GM23338 (cell line): ENCODE measurements around the gene JAK2. TPM values are rescaled to one million over a fixed set of nuclear protein-coding genes. Genes with fewer than 3 reads are reported as not detected.
A peak's percentile ranks its signal among the peaks of the same experiment; 100 is the strongest.

Experiments
- ATAC-seq: fragments of 200-7000 bp; cut with Tn5 transposase; 3 replicates; pipeline ENCODE4 v1.9.1; 2020
- DNase-seq: peaks from one replicate; pipeline ENCODE4 v3.0.0-alpha.2; 2015; ENCODE audit warnings: low spot score
- H2AFZ ChIP-seq: fragments of 200-600 bp; sonication (generic); 2 replicates; pipeline ENCODE4 v1.8.0; 2016; ENCODE audit warnings: antibody characterized with exemption, mild to moderate bottlenecking, moderate library complexity
- H3F3A ChIP-seq: fragments of 200-600 bp; sonication (generic); replicated peaks from 2 replicates; pipeline ENCODE4 v1.8.0; 2017; ENCODE audit warnings: antibody characterized with exemption, mixed run types, low read depth
- H3K27ac ChIP-seq: fragments of 200-600 bp; sonication (generic); 2 replicates; pipeline ENCODE4 v1.6.1; 2016; ENCODE audit warnings: low read depth
- H3K27me3 ChIP-seq: fragments of 200-600 bp; sonication (generic); 2 replicates; pipeline ENCODE4 v1.8.0; 2016; ENCODE audit warnings: mild to moderate bottlenecking, mixed run types, moderate library complexity; ENCODE audit not compliant: insufficient read depth
- H3K36me3 ChIP-seq: fragments of 200-600 bp; sonication (generic); 2 replicates; pipeline ENCODE4 v1.8.0; 2016; ENCODE audit warnings: mild to moderate bottlenecking; ENCODE audit not compliant: insufficient read depth
- H3K4me1 ChIP-seq: fragments of 200-600 bp; sonication (generic); 2 replicates; pipeline ENCODE4 v1.8.0; 2016; ENCODE audit warnings: mild to moderate bottlenecking, moderate library complexity; ENCODE audit not compliant: insufficient read depth
- H3K4me2 ChIP-seq: fragments of 200-600 bp; sonication (generic); 2 replicates; pipeline ENCODE4 v1.7.1; 2017; ENCODE audit warnings: mixed run types
- H3K4me3 ChIP-seq: fragments of 200-600 bp; sonication (generic); 2 replicates; pipeline ENCODE4 v1.6.1; 2016; ENCODE audit warnings: mixed run types
- H3K79me2 ChIP-seq: fragments of 200-600 bp; sonication (generic); replicated peaks from 2 replicates; pipeline ENCODE4 v1.8.0; 2017; ENCODE audit warnings: mild to moderate bottlenecking; ENCODE audit not compliant: insufficient read depth
- H3K9me2 ChIP-seq: fragments of 200-600 bp; sonication (generic); 2 replicates; pipeline ENCODE4 v1.8.0; 2017; ENCODE audit not compliant: insufficient read depth
- H4K20me1 ChIP-seq: fragments of 200-600 bp; sonication (generic); replicated peaks from 2 replicates; pipeline ENCODE4 v1.8.0; 2017; ENCODE audit warnings: mild to moderate bottlenecking; ENCODE audit not compliant: insufficient read depth
- H3K27ac Mint-ChIP-seq: 2 replicates; pipeline ENCODE4 v1.8.0; 2020; ENCODE audit warnings: inconsistent platforms, mild to moderate bottlenecking, moderate library complexity, mixed read lengths
- H3K27me3 Mint-ChIP-seq: 3 replicates; pipeline ENCODE4 v1.8.0; 2022; ENCODE audit warnings: low read depth, mild to moderate bottlenecking, moderate library complexity, mixed read lengths, inconsistent platforms; ENCODE audit not compliant: insufficient read depth, poor library complexity
- H3K36me3 Mint-ChIP-seq: 3 replicates; pipeline ENCODE4 v1.8.0; 2021; ENCODE audit warnings: low read depth, mild to moderate bottlenecking, inconsistent platforms, moderate library complexity, mixed read lengths
- H3K4me1 Mint-ChIP-seq: 3 replicates; pipeline ENCODE4 v1.8.0; 2020; ENCODE audit warnings: mild to moderate bottlenecking, inconsistent platforms, mixed read lengths
- H3K4me3 Mint-ChIP-seq: 3 replicates; pipeline ENCODE4 v1.8.0; 2021; ENCODE audit warnings: moderate library complexity, mild to moderate bottlenecking, inconsistent platforms, mixed read lengths
- H3K9me3 Mint-ChIP-seq: 3 replicates; pipeline ENCODE4 v1.8.0; 2020; ENCODE audit warnings: moderate library complexity, mild to moderate bottlenecking, inconsistent platforms, mixed read lengths
- CREB1 ChIP-seq: fragments of 250-450 bp; sonication (Bioruptor Pico); IDR thresholded peaks from 2 replicates; pipeline ENCODE4 v1.5.0; 2020; ENCODE audit warnings: low read depth, mild to moderate bottlenecking, moderate library complexity
- EZH2 ChIP-seq: fragments of 200-600 bp; sonication (generic); IDR thresholded peaks from one replicate; pipeline ENCODE4 v1.8.0; 2017; ENCODE audit warnings: antibody characterized with exemption, mild to moderate bottlenecking, low read depth; ENCODE audit not compliant: unreplicated experiment
- EZH2phosphoT487 ChIP-seq: fragments of 200-600 bp; sonication (generic); IDR thresholded peaks from one replicate; pipeline ENCODE4 v1.8.1; 2018; ENCODE audit warnings: antibody characterized with exemption; ENCODE audit not compliant: unreplicated experiment
- NANOG ChIP-seq: IDR thresholded peaks from 2 replicates; pipeline ENCODE4 v1.6.1; 2016; ENCODE audit warnings: antibody characterized with exemption, borderline replicate concordance
- ZNF114 ChIP-seq: fragments of 250-450 bp; sonication (Bioruptor Pico); IDR thresholded peaks from 2 replicates; pipeline ENCODE4 v1.5.0; 2020; ENCODE audit warnings: mild to moderate bottlenecking, moderate library complexity
- ZNF462 ChIP-seq: fragments of 250-450 bp; sonication (Bioruptor Pico); IDR thresholded peaks from 2 replicates; pipeline ENCODE4 v1.5.0; 2020; ENCODE audit warnings: mild to moderate bottlenecking, moderate library complexity
- polyA plus RNA-seq: library from polyadenylated mRNA; unstranded; fragments of >200 nt; fragmentation: Nextera tagmentation; extraction: Ambion mirVana; gene quantifications from 2 replicates; pipeline ENCODE4 v1.2.1, GENCODE V29; 2016
- total RNA-seq: library from RNA; depleted of rRNA; stranded (reverse); fragments of >200 nt; shearing (Covaris generic); gene quantifications from 2 replicates; pipeline ENCODE4 v1.2.3, GENCODE V29; 2014
- TF ChIP-seq, protein P1 (sequence below): IDR thresholded peaks from one replicate; pipeline ENCODE4 v1.6.1; 2018; ENCODE audit warnings: antibody characterized with exemption; ENCODE audit not compliant: unreplicated experiment

Gene JAK2
- total and polyA plus RNA-seq, 2 experiments from 2014 or later = 1.1 to 3.0 TPM

- Mint-ChIP-seq H3K36me3 (no peaks in the 10 kb centered on the region; the same call in 1 of the 3 replicates), H3K4me1 (no peaks in the 10 kb centered on the region), H3K9me3 (peaks cover 4% of the 10 kb centered on the region), H3K27me3 (no peaks in the 10 kb centered on the region), H3K27ac (no peak overlapping the region), H3K4me3 (no peak overlapping the region)
- H3K9me2 ChIP-seq = no peaks in the 10 kb centered on the region
- no peaks in the 10 kb centered on the region for H3K79me2 ChIP-seq
- no peak overlapping the region for H3K4me2 ChIP-seq
- H3K27ac ChIP-seq = no peak overlapping the region
- H4K20me1 ChIP-seq = no peaks in the 10 kb centered on the region
- no peaks in the 10 kb centered on the region for H3K27me3 ChIP-seq
- H3F3A ChIP-seq = no peaks in the 10 kb centered on the region
- TF ChIP-seq ZNF462 (CRISPR knock-in tag) (no peak), NANOG (no peak), EZH2 (no peak), EZH2phosphoT487 (no peak), CREB1 (CRISPR knock-in tag) (no peak), ZNF114 (CRISPR knock-in tag) (no peak)
- TF ChIP-seq, protein P1, sequence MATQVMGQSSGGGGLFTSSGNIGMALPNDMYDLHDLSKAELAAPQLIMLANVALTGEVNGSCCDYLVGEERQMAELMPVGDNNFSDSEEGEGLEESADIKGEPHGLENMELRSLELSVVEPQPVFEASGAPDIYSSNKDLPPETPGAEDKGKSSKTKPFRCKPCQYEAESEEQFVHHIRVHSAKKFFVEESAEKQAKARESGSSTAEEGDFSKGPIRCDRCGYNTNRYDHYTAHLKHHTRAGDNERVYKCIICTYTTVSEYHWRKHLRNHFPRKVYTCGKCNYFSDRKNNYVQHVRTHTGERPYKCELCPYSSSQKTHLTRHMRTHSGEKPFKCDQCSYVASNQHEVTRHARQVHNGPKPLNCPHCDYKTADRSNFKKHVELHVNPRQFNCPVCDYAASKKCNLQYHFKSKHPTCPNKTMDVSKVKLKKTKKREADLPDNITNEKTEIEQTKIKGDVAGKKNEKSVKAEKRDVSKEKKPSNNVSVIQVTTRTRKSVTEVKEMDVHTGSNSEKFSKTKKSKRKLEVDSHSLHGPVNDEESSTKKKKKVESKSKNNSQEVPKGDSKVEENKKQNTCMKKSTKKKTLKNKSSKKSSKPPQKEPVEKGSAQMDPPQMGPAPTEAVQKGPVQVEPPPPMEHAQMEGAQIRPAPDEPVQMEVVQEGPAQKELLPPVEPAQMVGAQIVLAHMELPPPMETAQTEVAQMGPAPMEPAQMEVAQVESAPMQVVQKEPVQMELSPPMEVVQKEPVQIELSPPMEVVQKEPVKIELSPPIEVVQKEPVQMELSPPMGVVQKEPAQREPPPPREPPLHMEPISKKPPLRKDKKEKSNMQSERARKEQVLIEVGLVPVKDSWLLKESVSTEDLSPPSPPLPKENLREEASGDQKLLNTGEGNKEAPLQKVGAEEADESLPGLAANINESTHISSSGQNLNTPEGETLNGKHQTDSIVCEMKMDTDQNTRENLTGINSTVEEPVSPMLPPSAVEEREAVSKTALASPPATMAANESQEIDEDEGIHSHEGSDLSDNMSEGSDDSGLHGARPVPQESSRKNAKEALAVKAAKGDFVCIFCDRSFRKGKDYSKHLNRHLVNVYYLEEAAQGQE = no peak
- ATAC-seq (no peak), DNase-seq (peak; percentile 10)
- no peaks in the 10 kb centered on the region for H3K36me3 ChIP-seq
- no peak overlapping the region for H2AFZ ChIP-seq
- H3K4me1 ChIP-seq = no peaks in the 10 kb centered on the region
- H3K4me3 ChIP-seq = no peak overlapping the region
These were observed 110.7 kb downstream of the JAK2 start for GRCh38 chr9:5095795-5096194.
